Measurements from ENCODE around the gene SLC39A11.

SLC39A11 gene

DNA sequence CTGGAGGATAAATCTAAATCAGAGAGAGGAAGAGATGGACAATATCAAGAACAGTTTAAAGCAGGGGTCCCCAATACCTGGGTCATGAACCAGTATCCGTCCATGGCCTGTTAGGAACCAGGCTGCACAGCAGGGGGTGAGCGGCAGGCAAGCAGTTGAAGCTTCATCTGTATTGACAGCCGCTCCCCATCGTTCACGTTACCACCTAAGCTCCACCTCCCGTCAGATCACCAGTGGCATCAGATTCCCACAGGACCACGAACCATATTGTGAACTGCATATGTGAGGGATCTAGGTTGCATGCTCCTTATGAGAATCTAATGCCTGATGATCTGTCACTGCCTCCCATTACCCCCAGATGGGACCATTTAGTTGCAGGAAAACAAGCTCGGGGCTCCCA is 226.5 kb downstream of the SLC39A11 start:
- TF ChIP-seq NFRKB (IDR thresholded peaks at IDR 0.05) (no peak), CTBP1 (IDR thresholded peaks at IDR 0.05; ENCODE audit: borderline replicate concordance) (no peak), SP1 (IDR thresholded peaks at IDR 0.05) (no peak), L3MBTL2 (conservative IDR thresholded peaks at IDR 0.05) (no peak), FOXK2 (IDR thresholded peaks at IDR 0.05) (no peak), ARNT (IDR thresholded peaks at IDR 0.05) (no peak), ELF4 (IDR thresholded peaks at IDR 0.05) (no peak), LEF1 (IDR thresholded peaks at IDR 0.05; ENCODE audit: borderline replicate concordance) (no peak), FOXM1 (IDR thresholded peaks at IDR 0.05; ENCODE audit: borderline replicate concordance) (no peak), ZNF384 (IDR thresholded peaks at IDR 0.05) (no peak), FOXA1 (IDR thresholded peaks at IDR 0.05) (no peak), HDGF (IDR thresholded peaks at IDR 0.05; ENCODE audit: borderline replicate concordance) (no peak)
- TF ChIP-seq, protein P1, sequence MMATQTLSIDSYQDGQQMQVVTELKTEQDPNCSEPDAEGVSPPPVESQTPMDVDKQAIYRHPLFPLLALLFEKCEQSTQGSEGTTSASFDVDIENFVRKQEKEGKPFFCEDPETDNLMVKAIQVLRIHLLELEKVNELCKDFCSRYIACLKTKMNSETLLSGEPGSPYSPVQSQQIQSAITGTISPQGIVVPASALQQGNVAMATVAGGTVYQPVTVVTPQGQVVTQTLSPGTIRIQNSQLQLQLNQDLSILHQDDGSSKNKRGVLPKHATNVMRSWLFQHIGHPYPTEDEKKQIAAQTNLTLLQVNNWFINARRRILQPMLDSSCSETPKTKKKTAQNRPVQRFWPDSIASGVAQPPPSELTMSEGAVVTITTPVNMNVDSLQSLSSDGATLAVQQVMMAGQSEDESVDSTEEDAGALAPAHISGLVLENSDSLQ (IDR thresholded peaks at IDR 0.05) = no peak
- ChIA-PET POLR2A (no interaction called here), CTCF (no interaction called here)
- no peak for DNase-seq (ENCODE audit: extremely low spot score)

DNA sequence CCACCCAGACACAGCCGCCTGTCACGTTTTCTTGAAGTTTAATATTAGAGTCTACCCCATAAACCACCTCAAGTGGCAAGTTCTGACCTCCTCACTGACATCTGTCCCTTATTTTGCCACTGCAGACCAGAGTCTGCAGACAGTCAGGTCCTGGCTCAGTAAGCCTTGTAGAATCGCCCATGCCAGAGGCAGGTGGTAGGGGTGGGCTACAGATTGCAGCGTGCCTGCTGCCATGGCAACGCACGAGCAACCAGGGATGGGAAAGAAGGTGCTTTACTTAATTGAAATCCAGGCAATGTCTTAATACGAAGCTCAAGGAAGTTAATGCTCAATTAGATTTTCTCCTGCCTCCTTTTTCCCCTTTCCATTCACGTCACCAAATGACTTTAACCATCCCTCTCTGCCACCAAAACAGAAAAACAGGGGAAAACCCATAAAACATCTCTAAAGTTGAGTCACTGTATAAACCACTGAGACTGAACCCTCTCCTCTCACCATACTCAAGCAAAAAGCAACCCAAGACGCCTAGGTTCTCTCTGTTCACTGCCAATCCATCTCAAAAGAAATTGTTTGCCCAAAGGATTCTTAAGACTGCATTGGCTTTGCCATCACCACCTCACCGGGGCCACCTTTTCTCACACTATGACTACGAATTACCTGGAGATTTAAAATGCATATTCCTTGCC is 228.8 kb downstream of the SLC39A11 start:
- CTCF ChIA-PET = no interaction called here
- no peak for DNase-seq (ENCODE audit: extremely low spot score)

DNA sequence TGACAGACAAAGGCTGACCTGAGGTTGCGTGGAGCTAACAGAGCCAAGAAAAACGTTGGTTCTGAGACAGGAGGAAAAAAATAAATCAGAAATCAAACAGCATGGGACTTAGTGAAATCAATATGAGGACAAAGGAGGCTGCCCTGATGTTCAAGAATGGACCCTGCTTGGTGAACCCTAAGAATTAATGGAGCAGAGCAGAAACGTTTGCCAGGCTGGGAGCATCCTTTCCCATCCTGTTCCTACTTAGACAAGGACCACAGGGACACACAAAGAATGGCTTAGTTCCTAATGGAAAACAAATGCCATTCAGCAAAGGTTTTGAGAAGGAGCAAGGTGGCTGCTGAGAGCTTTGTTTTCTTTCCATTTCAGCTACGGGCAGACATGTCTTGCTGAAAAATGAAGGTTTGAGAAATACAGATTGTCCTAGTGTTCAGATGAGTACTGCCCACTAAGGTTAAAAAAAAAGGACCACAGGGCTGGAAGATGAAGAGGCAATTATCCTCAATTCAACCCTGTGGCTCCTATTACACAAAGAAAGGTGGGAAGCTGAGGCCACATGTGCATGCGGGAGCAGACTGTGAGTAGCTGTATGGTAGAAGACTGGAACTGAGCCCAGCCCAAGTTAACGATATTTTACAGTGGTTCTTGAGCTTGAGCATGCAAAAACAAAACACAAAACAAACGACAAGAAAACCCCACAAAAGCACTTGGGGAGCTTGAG is 230.1 kb downstream of the SLC39A11 start:
- DNase-seq (ENCODE audit: extremely low spot score) = no peak
- CTCF ChIA-PET = no interaction called here
- POLR2A ChIA-PET = no interaction called here
- TF ChIP-seq SUZ12 (IDR thresholded peaks at IDR 0.05) (no peak), SP1 (IDR thresholded peaks at IDR 0.05) (no peak), ARNT (IDR thresholded peaks at IDR 0.05) (no peak), CTBP1 (IDR thresholded peaks at IDR 0.05; ENCODE audit: borderline replicate concordance) (no peak), LEF1 (IDR thresholded peaks at IDR 0.05; ENCODE audit: borderline replicate concordance) (no peak), FOXM1 (IDR thresholded peaks at IDR 0.05; ENCODE audit: borderline replicate concordance) (no peak), L3MBTL2 (conservative IDR thresholded peaks at IDR 0.05) (no peak), FOXA1 (IDR thresholded peaks at IDR 0.05) (no peak), TARDBP (IDR thresholded peaks at IDR 0.05) (no peak), ELF4 (IDR thresholded peaks at IDR 0.05) (no peak)
- TF ChIP-seq, protein P1 (IDR thresholded peaks at IDR 0.05) = no peak

More for the DNA sequence above, 228.8 kb downstream of the SLC39A11 start:
- POLR2A ChIA-PET = no interaction called here
- no peak for TF ChIP-seq FOXK2 (IDR thresholded peaks at IDR 0.05)

DNA sequence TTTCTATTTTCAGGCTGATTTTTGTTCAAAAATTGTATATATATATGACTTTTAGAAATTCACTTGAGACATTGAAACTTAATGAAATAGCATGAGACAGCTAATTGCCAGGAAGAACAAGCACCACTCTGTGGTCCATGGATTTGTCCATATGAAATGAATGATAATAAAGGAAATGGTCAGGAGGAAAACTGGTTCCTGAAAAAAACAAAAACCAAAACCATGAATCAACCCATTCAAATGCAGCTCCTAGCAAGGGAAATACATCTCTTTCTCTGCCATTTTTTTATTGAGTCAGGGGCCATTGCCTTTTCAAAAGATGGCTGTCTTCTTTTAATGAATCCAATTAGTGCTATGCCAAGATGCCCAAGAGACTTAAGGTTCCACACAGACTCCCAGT is 230.7 kb downstream of the SLC39A11 start:
- POLR2A ChIA-PET = no interaction called here
- CTCF ChIA-PET = no interaction called here
- no peak for DNase-seq (ENCODE audit: extremely low spot score)
- no peak for TF ChIP-seq BHLHE40 (IDR thresholded peaks at IDR 0.05; ENCODE audit: borderline replicate concordance)
- no peak for TF ChIP-seq L3MBTL2 (conservative IDR thresholded peaks at IDR 0.05)
- no peak for TF ChIP-seq CTBP1 (IDR thresholded peaks at IDR 0.05; ENCODE audit: borderline replicate concordance)

DNA sequence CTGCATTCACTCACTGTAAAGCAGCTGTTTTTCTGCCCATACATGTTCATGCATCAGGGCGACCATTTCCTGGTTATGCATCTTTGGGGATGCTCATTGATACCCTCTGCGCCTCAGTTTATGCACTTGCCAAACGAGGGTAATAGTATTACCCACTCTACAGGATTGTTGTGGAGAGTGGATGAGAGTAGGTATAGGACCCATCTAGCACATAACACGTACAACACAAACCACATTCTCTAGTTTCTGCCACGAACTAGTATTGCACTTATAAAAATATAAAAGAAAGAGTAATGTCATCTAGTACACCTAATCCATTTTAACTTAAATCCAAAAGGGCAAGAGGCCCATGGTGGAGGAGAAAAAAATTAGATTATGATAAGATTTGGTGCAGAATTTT is 231.7 kb downstream of the SLC39A11 start:
- DNase-seq (ENCODE audit: extremely low spot score) = no peak
- ChIA-PET CTCF (no interaction called here), POLR2A (no interaction called here)
- no peak for TF ChIP-seq ARNT (IDR thresholded peaks at IDR 0.05)
- TF ChIP-seq, protein P1 (IDR thresholded peaks at IDR 0.05) = no peak
- no peak for TF ChIP-seq CTBP1 (IDR thresholded peaks at IDR 0.05; ENCODE audit: borderline replicate concordance)
- TF ChIP-seq HDGF (IDR thresholded peaks at IDR 0.05; ENCODE audit: borderline replicate concordance) = no peak
- TF ChIP-seq LEF1 (IDR thresholded peaks at IDR 0.05; ENCODE audit: borderline replicate concordance) = no peak
- TF ChIP-seq L3MBTL2 (conservative IDR thresholded peaks at IDR 0.05) = no peak
- no peak for TF ChIP-seq ZNF384 (IDR thresholded peaks at IDR 0.05)
- no peak for TF ChIP-seq FOXK2 (IDR thresholded peaks at IDR 0.05)
- no peak for TF ChIP-seq SUZ12 (IDR thresholded peaks at IDR 0.05)
- no peak for TF ChIP-seq FOXA1 (IDR thresholded peaks at IDR 0.05)
- TF ChIP-seq SP1 (IDR thresholded peaks at IDR 0.05) = no peak
- no peak for TF ChIP-seq FOXM1 (IDR thresholded peaks at IDR 0.05; ENCODE audit: borderline replicate concordance)

DNA sequence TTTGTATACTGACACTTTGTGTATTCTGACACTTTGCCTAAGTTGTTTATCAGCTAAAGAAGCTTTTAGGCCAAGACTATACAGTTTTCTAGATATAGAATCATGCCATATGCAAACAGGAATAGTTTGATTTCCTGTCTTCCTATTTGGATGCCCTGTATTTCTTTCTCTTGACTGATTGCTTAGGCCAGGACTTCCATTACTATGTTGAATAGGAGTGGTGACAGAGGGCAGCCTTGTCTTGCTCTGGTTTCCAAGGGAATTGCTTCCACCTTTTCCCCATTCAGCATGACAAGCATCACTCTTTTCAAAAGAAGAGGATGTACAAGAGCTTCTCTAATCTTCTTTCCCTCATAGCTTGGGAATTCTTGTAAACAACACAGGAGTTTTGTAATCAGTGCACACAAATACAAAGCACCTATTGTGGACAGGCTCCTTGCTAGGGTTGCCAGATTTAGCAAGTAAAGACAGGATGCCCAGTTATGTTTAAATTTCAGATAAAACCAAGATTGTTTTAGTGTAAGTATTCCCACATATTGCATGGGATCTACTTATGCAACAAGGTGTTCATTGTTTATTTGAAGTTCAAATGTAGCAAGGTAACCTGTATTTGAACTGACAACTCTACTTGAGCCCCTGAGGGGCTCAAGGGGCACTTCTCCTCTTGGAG is 233.5 kb downstream of the SLC39A11 start:
- POLR2A ChIA-PET = no interaction called here
- TF ChIP-seq HDGF (IDR thresholded peaks at IDR 0.05; ENCODE audit: borderline replicate concordance) (no peak), FOXM1 (IDR thresholded peaks at IDR 0.05; ENCODE audit: borderline replicate concordance) (no peak), L3MBTL2 (conservative IDR thresholded peaks at IDR 0.05) (no peak), ARNT (IDR thresholded peaks at IDR 0.05) (no peak), CTBP1 (IDR thresholded peaks at IDR 0.05; ENCODE audit: borderline replicate concordance) (no peak), FOXA1 (IDR thresholded peaks at IDR 0.05) (no peak), ELF4 (IDR thresholded peaks at IDR 0.05) (no peak), BHLHE40 (IDR thresholded peaks at IDR 0.05; ENCODE audit: borderline replicate concordance) (no peak)
- TF ChIP-seq, protein P1 (IDR thresholded peaks at IDR 0.05) = no peak
- DNase-seq (ENCODE audit: extremely low spot score) = no peak
- CTCF ChIA-PET = no interaction called here
